Nephron progenitor cell (in vitro differentiated cells): ENCODE results near the gene ACSL4.

Experiments
- DNase-seq: peaks from one replicate; pipeline ENCODE4 v3.0.0; 2021
- H3K27ac Mint-ChIP-seq: 2 replicates; pipeline ENCODE4 v1.8.0; 2021; ENCODE audit warnings: mild to moderate bottlenecking, moderate library complexity, mixed read lengths
- H3K27me3 Mint-ChIP-seq: 2 replicates; pipeline ENCODE4 v1.8.0; 2021; ENCODE audit warnings: mild to moderate bottlenecking, low read depth, mixed read lengths; ENCODE audit not compliant: poor library complexity
- H3K36me3 Mint-ChIP-seq: 2 replicates; pipeline ENCODE4 v1.8.0; 2021; ENCODE audit warnings: low read depth, mixed read lengths
- H3K4me1 Mint-ChIP-seq: 2 replicates; pipeline ENCODE4 v1.8.0; 2021; ENCODE audit warnings: mixed read lengths
- H3K4me3 Mint-ChIP-seq: 2 replicates; pipeline ENCODE4 v1.8.0; 2021; ENCODE audit warnings: mild to moderate bottlenecking, moderate library complexity, mixed read lengths
- H3K9me3 Mint-ChIP-seq: 2 replicates; pipeline ENCODE4 v1.8.0; 2021; ENCODE audit warnings: mild to moderate bottlenecking, moderate library complexity, mixed read lengths
- TF ChIP-seq, protein P1 (sequence below): fragments of 200-600 bp; sonication (generic); IDR thresholded peaks from 2 replicates; pipeline ENCODE4 v1.5.0; 2021; ENCODE audit warnings: antibody characterized with exemption

The ACSL4 gene

DNA sequence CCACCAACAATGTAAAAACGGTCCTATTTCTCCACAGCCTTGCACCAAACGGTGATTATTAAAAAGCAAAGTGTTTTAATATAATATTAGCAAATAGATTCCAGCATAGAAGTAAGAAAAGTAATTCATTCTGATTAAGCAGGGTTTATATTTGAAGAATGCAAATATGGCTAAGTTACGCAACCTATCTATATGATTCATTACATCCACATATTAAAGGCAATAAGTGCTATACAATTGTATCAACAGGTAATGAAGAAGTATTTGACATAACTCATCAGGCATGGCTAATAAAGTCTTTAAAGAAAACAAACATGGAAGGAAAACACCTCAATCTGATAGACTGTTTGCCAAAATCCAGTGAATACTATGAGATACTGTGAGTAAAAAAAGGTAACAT, 137.0 kb downstream of the ACSL4 start:
- H3K36me3 Mint-ChIP-seq = no peaks in the 10 kb centered on the region
- H3K4me3 Mint-ChIP-seq = no peak overlapping the region
- TF ChIP-seq, protein P1, sequence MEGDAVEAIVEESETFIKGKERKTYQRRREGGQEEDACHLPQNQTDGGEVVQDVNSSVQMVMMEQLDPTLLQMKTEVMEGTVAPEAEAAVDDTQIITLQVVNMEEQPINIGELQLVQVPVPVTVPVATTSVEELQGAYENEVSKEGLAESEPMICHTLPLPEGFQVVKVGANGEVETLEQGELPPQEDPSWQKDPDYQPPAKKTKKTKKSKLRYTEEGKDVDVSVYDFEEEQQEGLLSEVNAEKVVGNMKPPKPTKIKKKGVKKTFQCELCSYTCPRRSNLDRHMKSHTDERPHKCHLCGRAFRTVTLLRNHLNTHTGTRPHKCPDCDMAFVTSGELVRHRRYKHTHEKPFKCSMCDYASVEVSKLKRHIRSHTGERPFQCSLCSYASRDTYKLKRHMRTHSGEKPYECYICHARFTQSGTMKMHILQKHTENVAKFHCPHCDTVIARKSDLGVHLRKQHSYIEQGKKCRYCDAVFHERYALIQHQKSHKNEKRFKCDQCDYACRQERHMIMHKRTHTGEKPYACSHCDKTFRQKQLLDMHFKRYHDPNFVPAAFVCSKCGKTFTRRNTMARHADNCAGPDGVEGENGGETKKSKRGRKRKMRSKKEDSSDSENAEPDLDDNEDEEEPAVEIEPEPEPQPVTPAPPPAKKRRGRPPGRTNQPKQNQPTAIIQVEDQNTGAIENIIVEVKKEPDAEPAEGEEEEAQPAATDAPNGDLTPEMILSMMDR = no peak
- DNase-seq = no peak
- H3K27me3 Mint-ChIP-seq = peaks cover 16% of the 10 kb centered on the region
- no peaks in the 10 kb centered on the region for H3K9me3 Mint-ChIP-seq
- H3K27ac Mint-ChIP-seq = no peak overlapping the region
- peaks cover 14% of the 10 kb centered on the region for H3K4me1 Mint-ChIP-seq
